HEK293 (cell line): ENCODE data around the gene PALM.

Source experiments
- CTCF ChIP-seq: fragments of 450-650 bp; formaldehyde crosslinking; IDR thresholded peaks from 2 replicates; pipeline ENCODE4 v1.5.1; 2016; ENCODE audit warnings: missing biosample characterization, missing genetic modification characterization
- GLIS1 ChIP-seq: fragments of 450-650 bp; formaldehyde crosslinking; IDR thresholded peaks from 2 replicates; pipeline ENCODE4 v1.5.1; 2016; ENCODE audit warnings: missing biosample characterization, missing genetic modification characterization
- ZNF184 ChIP-seq: fragments of 450-650 bp; IDR thresholded peaks from 2 replicates; pipeline ENCODE4 v1.5.1; 2018; ENCODE audit warnings: missing biosample characterization, mild to moderate bottlenecking, missing genetic modification characterization
- ZNF23 ChIP-seq: fragments of 450-650 bp; formaldehyde crosslinking; IDR thresholded peaks from 2 replicates; pipeline ENCODE4 v1.5.1; 2016; ENCODE audit warnings: missing biosample characterization, missing genetic modification characterization, borderline replicate concordance
- ZNF335 ChIP-seq: fragments of 450-650 bp; formaldehyde crosslinking; conservative IDR thresholded peaks from 2 replicates; pipeline ENCODE4 v1.5.1; 2016; ENCODE audit warnings: missing biosample characterization, missing genetic modification characterization
- ZNF394 ChIP-seq: fragments of 450-650 bp; formaldehyde crosslinking; IDR thresholded peaks from 2 replicates; pipeline ENCODE4 v1.5.1; 2016; ENCODE audit warnings: missing biosample characterization, missing genetic modification characterization, mild to moderate bottlenecking, moderate library complexity, borderline replicate concordance
- ZNF624 ChIP-seq: fragments of 450-650 bp; formaldehyde crosslinking; IDR thresholded peaks from 2 replicates; pipeline ENCODE4 v1.5.1; 2017; ENCODE audit warnings: missing biosample characterization, missing genetic modification characterization
- ZNF654 ChIP-seq: fragments of 450-650 bp; formaldehyde crosslinking; IDR thresholded peaks from 2 replicates; pipeline ENCODE4 v1.5.1; 2016; ENCODE audit warnings: low read depth, missing biosample characterization, missing genetic modification characterization
- ZNF670 ChIP-seq: fragments of 450-650 bp; formaldehyde crosslinking; IDR thresholded peaks from 2 replicates; pipeline ENCODE4 v1.5.1; 2016; ENCODE audit warnings: missing biosample characterization, missing genetic modification characterization, low read depth
- ZNF777 ChIP-seq: fragments of 450-650 bp; formaldehyde crosslinking; IDR thresholded peaks from 2 replicates; pipeline ENCODE4 v1.5.1; 2017; ENCODE audit warnings: missing biosample characterization, missing genetic modification characterization, borderline replicate concordance

DNA sequence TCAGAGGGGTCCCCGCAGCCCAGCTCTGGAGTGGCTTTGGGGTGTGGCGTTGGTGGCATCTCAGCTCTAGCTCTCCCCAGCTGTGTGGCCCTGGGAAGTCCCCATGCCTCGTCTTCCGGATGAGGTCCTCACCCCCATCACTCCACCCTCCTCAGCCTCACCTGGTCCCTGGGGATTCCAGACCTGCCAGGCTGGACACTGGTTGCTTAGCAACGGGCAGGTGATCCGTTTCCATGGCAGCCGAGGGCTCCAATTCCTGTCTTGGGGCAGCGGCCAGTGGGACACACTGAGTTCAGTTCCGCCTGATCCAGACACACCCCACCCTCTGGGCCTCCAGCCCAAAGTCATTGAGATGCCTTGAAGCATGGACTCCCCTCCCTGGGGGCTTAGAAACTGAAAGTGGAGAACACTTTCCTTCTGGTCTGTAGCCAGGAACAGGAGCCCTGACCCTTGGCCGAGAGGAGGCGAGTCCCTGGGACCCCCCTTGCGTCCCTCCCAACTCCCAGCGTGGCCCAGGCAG lies 34.5 kb downstream of the PALM start:
- TF ChIP-seq ZNF23: no peak
- no peak for TF ChIP-seq CTCF (tag by site-specific recombination)
- TF ChIP-seq ZNF184 (tag by site-specific recombination): no peak
- TF ChIP-seq ZNF670 (tag by site-specific recombination): no peak
- no peak for TF ChIP-seq ZNF654 (tag by site-specific recombination)
- TF ChIP-seq ZNF335 (tag by site-specific recombination): no peak
- no peak for TF ChIP-seq ZNF777 (tag by site-specific recombination)
- no peak for TF ChIP-seq ZNF394 (tag by site-specific recombination)
- no peak for TF ChIP-seq ZNF624
- TF ChIP-seq GLIS1: no peak
